BE2C (cell line): ENCODE results near the gene OAS2.

ENCODE experiments used
- DNase-seq: peaks from one replicate; pipeline ENCODE4 v3.0.0-alpha.2; 2020
- H3K27me3 ChIP-seq: fragments of 250-450 bp; sonication (Bioruptor Pico); 2 replicates; pipeline ENCODE4 v1.5.1; 2020; ENCODE audit warnings: mild to moderate bottlenecking
- H3K36me3 ChIP-seq: fragments of 250-450 bp; sonication (Bioruptor Pico); 2 replicates; pipeline ENCODE4 v1.5.1; 2020; ENCODE audit warnings: mild to moderate bottlenecking
- H3K4me1 ChIP-seq: fragments of 250-450 bp; sonication (Bioruptor Pico); 2 replicates; pipeline ENCODE4 v1.5.1; 2020
- H3K4me3 ChIP-seq: 2 replicates; pipeline ENCODE4 v1.5.1; 2011; ENCODE audit warnings: low read depth, low read length
- H3K9me3 ChIP-seq: fragments of 250-450 bp; sonication (Bioruptor Pico); 2 replicates; pipeline ENCODE4 v1.5.1; 2020
- CTCF ChIP-seq: IDR thresholded peaks from 2 replicates; pipeline ENCODE4 v1.5.1; 2012; ENCODE audit warnings: mild to moderate bottlenecking, low read depth, low read length

Gene OAS2

GRCh38 chr12:113006206-113006605, 27.9 kb downstream of the OAS2 start:
- TF ChIP-seq CTCF, result no peak
- Histone ChIP-seq H3K36me3 (no peaks in the 10 kb centered on the region), H3K27me3 (no peaks in the 10 kb centered on the region), H3K9me3 (no peaks in the 10 kb centered on the region), H3K4me3 (no peak overlapping the region), H3K4me1 (no peaks in the 10 kb centered on the region)
- no peak for DNase-seq

- DNase-seq, result no peak
- Histone ChIP-seq H3K36me3 (no peaks in the 10 kb centered on the region), H3K4me3 (no peak overlapping the region), H3K9me3 (no peaks in the 10 kb centered on the region), H3K27me3 (no peaks in the 10 kb centered on the region), H3K4me1 (no peaks in the 10 kb centered on the region)
- TF ChIP-seq CTCF, result no peak
Observed at GRCh38 chr12:113006641-113007040, 28.3 kb downstream of the OAS2 start.

- H3K4me3 ChIP-seq, result no peak overlapping the region
- H3K27me3 ChIP-seq, result no peaks in the 10 kb centered on the region
- no peaks in the 10 kb centered on the region for H3K9me3 ChIP-seq
- no peak for TF ChIP-seq CTCF
- no peaks in the 10 kb centered on the region for H3K4me1 ChIP-seq
- DNase-seq, result no peak
- H3K36me3 ChIP-seq, result no peaks in the 10 kb centered on the region
Observed at GRCh38 chr12:113007166-113007565, 28.8 kb downstream of the OAS2 start.

GRCh38 chr12:113010701-113011100, 32.4 kb downstream of the OAS2 start:
- DNase-seq, result no peak
- H3K27me3 ChIP-seq, result no peaks in the 10 kb centered on the region
- H3K4me1 ChIP-seq, result no peaks in the 10 kb centered on the region
- no peaks in the 10 kb centered on the region for H3K9me3 ChIP-seq
- no peak for TF ChIP-seq CTCF
- no peaks in the 10 kb centered on the region for H3K36me3 ChIP-seq
- H3K4me3 ChIP-seq, result no peak overlapping the region

- no peak for TF ChIP-seq CTCF
- Histone ChIP-seq H3K9me3 (no peaks in the 10 kb centered on the region), H3K36me3 (no peaks in the 10 kb centered on the region), H3K4me1 (no peaks in the 10 kb centered on the region), H3K27me3 (no peaks in the 10 kb centered on the region), H3K4me3 (no peak overlapping the region)
- DNase-seq, result no peak
Observed at GRCh38 chr12:113014565-113014964, 36.2 kb downstream of the OAS2 start.

- Histone ChIP-seq H3K36me3 (no peaks in the 10 kb centered on the region), H3K4me1 (no peaks in the 10 kb centered on the region), H3K4me3 (no peak overlapping the region), H3K9me3 (no peaks in the 10 kb centered on the region), H3K27me3 (no peaks in the 10 kb centered on the region)
- DNase-seq, result no peak
- no peak for TF ChIP-seq CTCF
Observed at GRCh38 chr12:113016796-113017195, 38.5 kb downstream of the OAS2 start.
